HepG2 (cell line): Measurements from ENCODE around the gene APOC1. TPM values are rescaled to one million over a fixed set of nuclear protein-coding genes. Genes with fewer than 3 reads are reported as not detected.

ENCODE experiments used
- CENPBD1 ChIP-seq: sonication (generic); formaldehyde crosslinking; IDR thresholded peaks from 2 replicates; pipeline ENCODE4 v1.8.0; 2022; ENCODE audit warnings: missing genetic modification reagents, low read depth, mild to moderate bottlenecking, borderline replicate concordance
- CREM ChIP-seq, 2 experiments: sonication (generic) in 1 of 2; formaldehyde crosslinking in 1 of 2; IDR thresholded peaks; 2 replicates each; pipeline versions ENCODE4 v1.4.0 to v1.6.1; 2016 to 2020; ENCODE audit warnings: antibody characterized with exemption in 1 of 2, mild to moderate bottlenecking in 1 of 2, missing genetic modification reagents in 1 of 2
- FOXO1 ChIP-seq: sonication (generic); formaldehyde crosslinking; IDR thresholded peaks from 2 replicates; pipeline ENCODE4 v1.4.0; 2020; ENCODE audit warnings: missing genetic modification reagents
- GLI4 ChIP-seq: sonication (generic); formaldehyde crosslinking; IDR thresholded peaks from 2 replicates; pipeline ENCODE4 v1.5.1; 2020; ENCODE audit warnings: missing genetic modification reagents, mild to moderate bottlenecking, moderate library complexity, borderline replicate concordance
- HBP1 ChIP-seq: IDR thresholded peaks from 2 replicates; pipeline ENCODE4 v1.6.1; 2016; ENCODE audit warnings: low read depth, control low read depth
- HHEX ChIP-seq: IDR thresholded peaks from 2 replicates; pipeline ENCODE4 v1.6.1; 2016; ENCODE audit warnings: control low read depth
- HOXD1 ChIP-seq: sonication (generic); formaldehyde crosslinking; IDR thresholded peaks from 2 replicates; pipeline ENCODE4 v1.5.0; 2020; ENCODE audit warnings: missing genetic modification reagents
- IRF1 ChIP-seq: sonication (generic); formaldehyde crosslinking; IDR thresholded peaks from 2 replicates; pipeline ENCODE4 v1.4.0; 2020; ENCODE audit warnings: low read depth, mild to moderate bottlenecking, missing genetic modification reagents
- MYNN ChIP-seq: sonication (generic); formaldehyde crosslinking; IDR thresholded peaks from 2 replicates; pipeline ENCODE4 v1.4.0; 2020; ENCODE audit warnings: mild to moderate bottlenecking, low read depth, missing genetic modification reagents
- PAX8 ChIP-seq: sonication (generic); formaldehyde crosslinking; IDR thresholded peaks from 2 replicates; pipeline ENCODE4 v1.8.0; 2022; ENCODE audit warnings: mild to moderate bottlenecking, missing genetic modification reagents, borderline replicate concordance
- SMAD9 ChIP-seq: sonication (generic); formaldehyde crosslinking; IDR thresholded peaks from 2 replicates; pipeline ENCODE4 v1.5.1; 2020; ENCODE audit warnings: mild to moderate bottlenecking, missing genetic modification reagents
- TCF12 ChIP-seq, 2 experiments: fragments of 450-650 bp in 1 of 2; sonication (generic) in 1 of 2; formaldehyde crosslinking in 1 of 2; IDR thresholded peaks; 2 replicates each; pipeline versions ENCODE4 v1.6.1 to v1.8.0; 2017 to 2022; ENCODE audit warnings: antibody characterized with exemption in 1 of 2, mild to moderate bottlenecking in 1 of 2, missing genetic modification reagents in 1 of 2, moderate library complexity in 1 of 2
- TFAP4 ChIP-seq: sonication (generic); IDR thresholded peaks from 2 replicates; pipeline ENCODE4 v1.6.1; 2016; ENCODE audit warnings: low read depth, borderline replicate concordance
- TRIM24 ChIP-seq: sonication (generic); formaldehyde crosslinking; IDR thresholded peaks from 2 replicates; pipeline ENCODE4 v1.8.0; 2022; ENCODE audit warnings: mild to moderate bottlenecking, missing genetic modification reagents
- ZNF510 ChIP-seq: sonication (generic); formaldehyde crosslinking; IDR thresholded peaks from 2 replicates; pipeline ENCODE4 v1.4.0; 2020; ENCODE audit warnings: low read depth, mild to moderate bottlenecking, missing genetic modification reagents
- ZNF576 ChIP-seq: sonication (generic); formaldehyde crosslinking; IDR thresholded peaks from 2 replicates; pipeline ENCODE4 v1.4.0; 2020; ENCODE audit warnings: mild to moderate bottlenecking, missing genetic modification reagents
- ZNF687 ChIP-seq: sonication (generic); formaldehyde crosslinking; IDR thresholded peaks from 2 replicates; pipeline ENCODE4 v1.5.1; 2020; ENCODE audit warnings: mild to moderate bottlenecking, missing genetic modification reagents, moderate library complexity
- ZNF724P ChIP-seq: sonication (generic); formaldehyde crosslinking; IDR thresholded peaks from 2 replicates; pipeline ENCODE4 v1.8.0; 2022; ENCODE audit warnings: missing genetic modification reagents, borderline replicate concordance
- ZNF83 ChIP-seq: sonication (generic); formaldehyde crosslinking; IDR thresholded peaks from 2 replicates; pipeline ENCODE4 v1.4.0; 2020; ENCODE audit warnings: missing genetic modification reagents, mild to moderate bottlenecking, borderline replicate concordance
- ZNF891 ChIP-seq: sonication (generic); formaldehyde crosslinking; IDR thresholded peaks from 2 replicates; pipeline ENCODE4 v1.5.0; 2020; ENCODE audit warnings: mild to moderate bottlenecking, missing genetic modification reagents
- ZSCAN29 ChIP-seq: sonication (generic); formaldehyde crosslinking; conservative IDR thresholded peaks from 2 replicates; pipeline ENCODE4 v1.4.0; 2020; ENCODE audit warnings: mild to moderate bottlenecking, missing genetic modification reagents
- ZSCAN31 ChIP-seq: sonication (generic); formaldehyde crosslinking; IDR thresholded peaks from 2 replicates; pipeline ENCODE4 v1.5.0; 2020; ENCODE audit warnings: low read depth, mild to moderate bottlenecking, missing genetic modification reagents
- polyA plus RNA-seq, 8 experiments: library from polyadenylated mRNA; depleted of rRNA in 3 of 8; stranded (reverse) in 7 of 8; unstranded in 1 of 8; fragments of >200 nt; fragmentation: Illumina TruSeq in 4 of 8; extraction: Trizol in 4 of 8; gene quantifications; 2 replicates each; pipeline versions ENCODE4 v1.2.1 to v1.2.3, GENCODE V29; 2011 to 2016; ENCODE audit warnings: low read depth in 4 of 8, missing spikeins in 1 of 8, mixed read lengths in 1 of 8; ENCODE audit not compliant: insufficient read depth in 1 of 8
- total RNA-seq, 5 experiments: library from RNA; depleted of rRNA; stranded (reverse); fragments of >200 nt; fragmentation: Illumina TruSeq; extraction: Trizol; gene quantifications; 2 replicates each; pipeline ENCODE4 v1.2.3, GENCODE V29; 2016; ENCODE audit warnings: low read depth in 1 of 5

The APOC1 gene
- total and polyA plus RNA-seq, 2 of the 13 experiments (the other 11 are each of a cell fraction or from before 2014, with no cell fraction given) = 600 to 1,235 TPM

GRCh38 chr19:44890366-44891015 is 23.9 kb upstream of the APOC1 start (continued):
- TF ChIP-seq HOXD1 (CRISPR knock-in tag) = peak; percentile 21; the same call in 1 of the 2 replicates
- TF ChIP-seq IRF1 (CRISPR knock-in tag) = no peak
- no peak for TF ChIP-seq TFAP4
- TF ChIP-seq ZNF687 (CRISPR knock-in tag) = peak; percentile 92
- no peak; the same call in 1 of the 2 replicates for TF ChIP-seq ZSCAN31 (CRISPR knock-in tag)
- no peak for TF ChIP-seq ZNF576 (CRISPR knock-in tag)
- TF ChIP-seq CREM (IDR thresholded peaks at IDR 0.05) = peak; percentile 93
- TF ChIP-seq CREM (CRISPR knock-in tag; IDR thresholded peaks at IDR 0.05) = no peak
- no peak for TF ChIP-seq FOXO1 (CRISPR knock-in tag)
- TF ChIP-seq TCF12 (IDR thresholded peaks at IDR 0.05) = no peak
- no peak for TF ChIP-seq TCF12 (CRISPR knock-in tag; IDR thresholded peaks at IDR 0.05)
- TF ChIP-seq CENPBD1 = no peak
- TF ChIP-seq MYNN (CRISPR knock-in tag) = no peak
- no peak for TF ChIP-seq ZNF83 (CRISPR knock-in tag)
- TF ChIP-seq ZNF724P (CRISPR knock-in tag) = no peak
- TF ChIP-seq SMAD9 (CRISPR knock-in tag) = no peak
- TF ChIP-seq ZNF891 (CRISPR knock-in tag) = no peak
- TF ChIP-seq HBP1 = peak; percentile 100
- TF ChIP-seq GLI4 (CRISPR knock-in tag) = no peak
- no peak for TF ChIP-seq TRIM24 (CRISPR knock-in tag)
- TF ChIP-seq ZSCAN29 (CRISPR knock-in tag) = no peak
- no peak for TF ChIP-seq HHEX (CRISPR knock-in tag)
- TF ChIP-seq ZNF510 = no peak
- TF ChIP-seq PAX8 (CRISPR knock-in tag) = no peak
